ENCODE measurements around the gene TRAF3.

Gene TRAF3

GRCh38 chr14:102910442-102910841, 133.2 kb downstream of the TRAF3 start:
- no peak for DNase-seq

GRCh38 chr14:102911541-102911951, 134.3 kb downstream of the TRAF3 start:
- DNase-seq = no peak

- no peak for DNase-seq
Measured at GRCh38 chr14:102911991-102912761, 134.9 kb downstream of the TRAF3 start.

- no peak for DNase-seq
Measured at GRCh38 chr14:102913341-102914211, 136.3 kb downstream of the TRAF3 start.

- no peak for DNase-seq
Measured at GRCh38 chr14:102914474-102915291, 137.4 kb downstream of the TRAF3 start.

GRCh38 chr14:102915292-102916110, 138.3 kb downstream of the TRAF3 start:
- DNase-seq = no peak

- no peak for DNase-seq
Measured at GRCh38 chr14:102916347-102917055, 139.3 kb downstream of the TRAF3 start.

GRCh38 chr14:102917056-102917385, 139.8 kb downstream of the TRAF3 start:
- DNase-seq = peak in 1 of 2 donors; percentile 25

GRCh38 chr14:102917469-102918211, 140.4 kb downstream of the TRAF3 start:
- DNase-seq = peak; percentile 59 to 65

- no peak for DNase-seq
Measured at GRCh38 chr14:102918438-102918837, 141.2 kb downstream of the TRAF3 start.

- DNase-seq = no peak
Measured at GRCh38 chr14:102920273-102920997, 143.2 kb downstream of the TRAF3 start.

- DNase-seq = no peak
Measured at GRCh38 chr14:102920998-102921304, 143.7 kb downstream of the TRAF3 start.

GRCh38 chr14:102922490-102923200, 145.4 kb downstream of the TRAF3 start, which contains the start of gene AMN:
Gene AMN, plus strand, starts transcription at chr14:102922663. Its CDS starts 26 bp downstream, at chr14:102922689.
- DNase-seq = no peak

GRCh38 chr14:102923201-102923924, 146.1 kb downstream of the TRAF3 start:
- DNase-seq = no peak

- DNase-seq = no peak
Measured at GRCh38 chr14:102923925-102924486, 146.8 kb downstream of the TRAF3 start.

- no peak for DNase-seq
Measured at GRCh38 chr14:102924632-102925588, 147.7 kb downstream of the TRAF3 start.

GRCh38 chr14:102925646-102926045, 148.4 kb downstream of the TRAF3 start:
- DNase-seq = no peak
